ENCODE results near the gene DCHS1.
"Not testable (repeated sequence)": the region's sequence is repeated elsewhere in the genome, so short reads cannot be mapped to it uniquely, and the experiment has no call there.

The DCHS1 gene, protein sequence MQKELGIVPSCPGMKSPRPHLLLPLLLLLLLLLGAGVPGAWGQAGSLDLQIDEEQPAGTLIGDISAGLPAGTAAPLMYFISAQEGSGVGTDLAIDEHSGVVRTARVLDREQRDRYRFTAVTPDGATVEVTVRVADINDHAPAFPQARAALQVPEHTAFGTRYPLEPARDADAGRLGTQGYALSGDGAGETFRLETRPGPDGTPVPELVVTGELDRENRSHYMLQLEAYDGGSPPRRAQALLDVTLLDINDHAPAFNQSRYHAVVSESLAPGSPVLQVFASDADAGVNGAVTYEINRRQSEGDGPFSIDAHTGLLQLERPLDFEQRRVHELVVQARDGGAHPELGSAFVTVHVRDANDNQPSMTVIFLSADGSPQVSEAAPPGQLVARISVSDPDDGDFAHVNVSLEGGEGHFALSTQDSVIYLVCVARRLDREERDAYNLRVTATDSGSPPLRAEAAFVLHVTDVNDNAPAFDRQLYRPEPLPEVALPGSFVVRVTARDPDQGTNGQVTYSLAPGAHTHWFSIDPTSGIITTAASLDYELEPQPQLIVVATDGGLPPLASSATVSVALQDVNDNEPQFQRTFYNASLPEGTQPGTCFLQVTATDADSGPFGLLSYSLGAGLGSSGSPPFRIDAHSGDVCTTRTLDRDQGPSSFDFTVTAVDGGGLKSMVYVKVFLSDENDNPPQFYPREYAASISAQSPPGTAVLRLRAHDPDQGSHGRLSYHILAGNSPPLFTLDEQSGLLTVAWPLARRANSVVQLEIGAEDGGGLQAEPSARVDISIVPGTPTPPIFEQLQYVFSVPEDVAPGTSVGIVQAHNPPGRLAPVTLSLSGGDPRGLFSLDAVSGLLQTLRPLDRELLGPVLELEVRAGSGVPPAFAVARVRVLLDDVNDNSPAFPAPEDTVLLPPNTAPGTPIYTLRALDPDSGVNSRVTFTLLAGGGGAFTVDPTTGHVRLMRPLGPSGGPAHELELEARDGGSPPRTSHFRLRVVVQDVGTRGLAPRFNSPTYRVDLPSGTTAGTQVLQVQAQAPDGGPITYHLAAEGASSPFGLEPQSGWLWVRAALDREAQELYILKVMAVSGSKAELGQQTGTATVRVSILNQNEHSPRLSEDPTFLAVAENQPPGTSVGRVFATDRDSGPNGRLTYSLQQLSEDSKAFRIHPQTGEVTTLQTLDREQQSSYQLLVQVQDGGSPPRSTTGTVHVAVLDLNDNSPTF (N-terminal part only)

DNA sequence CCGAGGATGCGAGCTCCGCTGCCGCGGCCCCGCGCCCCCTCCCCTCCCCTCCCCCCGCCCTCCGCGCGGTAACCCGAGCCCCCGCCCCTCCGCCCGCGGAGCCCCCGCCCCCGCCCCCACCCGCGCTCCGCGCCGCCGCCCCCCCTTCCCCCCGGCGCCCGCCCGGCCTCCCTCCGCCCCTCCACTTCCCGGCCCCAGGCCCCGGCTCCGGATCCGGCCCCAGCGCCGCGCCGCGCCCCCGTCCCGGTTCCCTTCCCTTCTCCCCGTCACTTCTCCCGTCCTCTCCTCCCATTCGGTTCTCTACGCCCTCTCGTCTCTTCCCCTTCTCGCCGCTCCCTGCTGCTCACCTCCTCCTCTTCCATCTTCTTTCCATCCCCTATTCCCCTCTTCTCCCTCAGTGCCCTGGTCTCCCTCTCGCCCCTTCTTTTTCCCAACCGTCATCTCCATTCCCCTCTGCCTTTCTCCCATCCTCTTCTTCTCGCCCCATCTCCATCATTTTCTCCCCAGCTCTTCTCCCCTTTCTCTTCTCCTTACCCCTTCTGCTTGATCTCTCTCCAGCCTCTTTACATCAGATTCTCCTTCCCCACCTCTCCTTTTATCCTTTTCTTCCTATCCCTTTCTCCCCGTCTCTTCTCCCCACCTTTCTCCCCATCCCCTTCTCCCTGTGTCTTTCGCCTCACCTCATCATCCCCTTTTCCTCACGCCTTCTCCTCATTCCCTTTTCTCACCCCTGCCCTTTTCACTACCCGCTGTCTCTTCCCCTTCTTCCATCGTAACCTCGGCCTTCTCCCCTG lies at the start of gene DCHS1:
Gene DCHS1, minus strand, starts transcription at position 20 of the 794 bp plus-strand sequence. CDS start 14,196 bp downstream, outside the sequence.
- no peak for DNase-seq

GRCh38 chr11:6703247-6704063 lies 47.8 kb upstream of the DCHS1 start:
- DNase-seq, result no peak

- DNase-seq, result not testable (repeated sequence)
Measured at GRCh38 chr11:6701955-6702354, 46.3 kb upstream of the DCHS1 start.

- DNase-seq, result no peak
Measured at GRCh38 chr11:6695377-6695776, 39.8 kb upstream of the DCHS1 start.

- DNase-seq, result no peak
Measured at GRCh38 chr11:6694229-6694535, 38.6 kb upstream of the DCHS1 start.

- peak; percentile 34 for DNase-seq
Measured at GRCh38 chr11:6693342-6694228, 38.0 kb upstream of the DCHS1 start.

DNA sequence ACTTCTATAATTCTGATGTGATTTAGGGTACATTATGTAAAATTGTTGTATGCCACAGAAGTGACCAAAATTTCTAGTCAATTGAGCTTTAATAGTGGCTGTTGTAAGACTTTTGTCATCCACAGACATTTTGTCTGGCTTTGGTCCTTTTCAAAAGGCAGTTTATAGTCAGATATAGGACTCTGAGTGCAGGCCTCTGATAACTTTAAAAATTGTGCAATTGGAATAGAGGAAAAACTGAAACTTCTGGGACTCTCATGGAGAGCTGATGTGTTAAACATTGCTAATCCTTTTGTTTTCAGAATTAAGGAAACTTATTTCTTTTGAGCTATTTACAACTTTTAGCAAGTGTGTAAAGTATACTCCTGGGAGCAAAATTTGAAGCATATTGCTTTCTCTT lies 36.5 kb upstream of the DCHS1 start:
- no peak for DNase-seq

- not testable (repeated sequence) for DNase-seq
Measured at GRCh38 chr11:6690431-6691132, 35.0 kb upstream of the DCHS1 start.

DNA sequence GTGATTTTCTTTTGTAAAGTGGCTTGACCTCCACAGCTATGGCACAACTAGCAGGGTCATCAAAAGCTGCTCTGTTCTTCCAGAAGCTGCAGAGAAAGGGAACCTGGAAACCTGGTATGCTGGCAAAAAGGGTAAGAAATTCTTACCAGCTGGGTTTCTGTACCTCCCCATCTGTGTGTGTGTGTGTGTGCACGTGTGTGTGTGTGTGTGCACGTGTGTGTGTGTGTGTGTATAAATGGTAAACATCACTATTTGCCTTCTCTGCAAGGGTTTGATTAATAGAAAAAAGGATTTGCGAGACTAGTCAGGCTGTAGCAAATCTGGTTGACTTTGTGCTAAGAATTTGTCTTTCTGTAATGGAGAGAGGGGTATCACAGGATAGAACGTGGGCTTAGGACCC lies 32.3 kb upstream of the DCHS1 start:
- no peak for DNase-seq

DNA sequence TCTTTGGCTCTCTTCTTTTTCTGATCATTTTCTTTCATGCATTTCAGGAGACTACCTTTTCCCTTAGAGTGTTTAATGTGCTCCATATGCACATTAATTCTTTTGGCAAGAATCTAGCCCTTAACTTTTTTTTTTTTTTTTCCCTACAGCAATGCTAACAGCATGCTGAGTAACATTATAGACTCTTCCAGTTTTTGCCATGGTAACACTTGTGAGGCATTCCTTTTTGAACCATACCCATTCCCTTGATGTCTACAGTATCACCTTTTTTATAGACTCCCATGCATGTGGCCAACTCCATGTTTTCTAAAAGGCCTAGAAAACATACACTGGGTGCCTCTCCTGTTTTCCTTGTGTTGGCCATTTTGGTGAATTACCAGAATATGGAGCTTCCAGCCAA lies 30.4 kb upstream of the DCHS1 start:
- no peak for DNase-seq

- not testable (repeated sequence) for DNase-seq
Measured at GRCh38 chr11:6684068-6684467, 28.5 kb upstream of the DCHS1 start.

- peak; percentile 98 for DNase-seq
Measured at GRCh38 chr11:6682936-6683861, 27.6 kb upstream of the DCHS1 start, which contains the start of gene MRPL17. MRPL17 (minus strand) TSS chr11:6683340; CDS start chr11:6683296, 44 bp downstream.

DNA sequence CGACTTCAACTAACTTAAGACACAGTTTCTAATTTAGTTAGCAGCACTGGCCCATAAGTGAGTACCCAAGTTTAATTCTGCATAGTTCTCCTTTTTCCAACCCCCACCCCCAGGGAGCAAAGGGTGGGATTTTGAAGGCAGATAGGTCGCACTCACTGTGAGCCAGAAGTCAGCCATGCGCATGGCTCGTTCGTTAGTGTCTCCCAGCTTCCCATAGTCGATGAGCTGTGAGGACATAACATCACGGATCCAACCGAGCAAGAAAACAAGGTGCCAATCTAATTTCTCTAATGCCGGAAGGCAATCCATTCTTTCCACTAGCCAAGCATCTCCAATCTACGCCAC lies 27.0 kb upstream of the DCHS1 start:
- no peak for DNase-seq

DNA sequence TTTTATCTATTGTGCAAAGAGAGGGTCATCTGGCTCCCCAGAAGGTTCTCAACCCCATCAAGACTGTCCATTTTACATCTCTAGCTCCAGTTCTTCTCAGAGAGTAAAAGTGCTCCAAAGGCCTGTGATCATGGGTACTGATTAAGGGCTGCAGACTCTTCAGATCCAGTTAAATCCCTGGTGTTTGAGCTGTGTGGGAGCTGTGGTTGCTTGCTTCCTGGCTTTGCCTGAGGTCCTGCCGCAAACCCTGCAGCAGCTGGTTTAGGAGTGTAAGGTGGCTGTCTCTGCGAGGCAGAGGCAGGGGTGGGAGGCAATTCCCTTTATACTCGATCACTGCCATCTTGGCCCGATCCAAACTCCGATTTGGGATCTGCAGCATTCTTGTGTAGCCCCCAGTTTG lies 26.3 kb upstream of the DCHS1 start:
- no peak for DNase-seq

DNA sequence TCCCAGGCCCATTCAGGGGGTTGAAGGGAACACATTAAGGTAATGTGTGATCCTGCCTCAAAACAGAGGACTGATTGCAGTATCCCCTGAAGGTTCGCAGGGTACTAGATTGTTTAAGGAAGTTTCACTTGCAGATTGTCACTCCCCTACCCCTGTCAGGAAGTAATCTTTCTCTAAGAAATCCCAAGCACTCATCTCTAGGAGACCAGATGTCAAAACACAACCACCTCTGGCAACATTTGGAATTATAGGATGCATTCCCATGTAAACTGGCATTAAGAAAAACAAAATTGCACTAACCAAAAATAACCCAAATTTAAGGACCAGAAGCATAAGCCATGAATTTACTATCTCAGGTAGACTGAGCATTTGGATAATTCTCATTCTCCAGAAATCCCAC lies 25.9 kb upstream of the DCHS1 start:
- no peak for DNase-seq

DNA sequence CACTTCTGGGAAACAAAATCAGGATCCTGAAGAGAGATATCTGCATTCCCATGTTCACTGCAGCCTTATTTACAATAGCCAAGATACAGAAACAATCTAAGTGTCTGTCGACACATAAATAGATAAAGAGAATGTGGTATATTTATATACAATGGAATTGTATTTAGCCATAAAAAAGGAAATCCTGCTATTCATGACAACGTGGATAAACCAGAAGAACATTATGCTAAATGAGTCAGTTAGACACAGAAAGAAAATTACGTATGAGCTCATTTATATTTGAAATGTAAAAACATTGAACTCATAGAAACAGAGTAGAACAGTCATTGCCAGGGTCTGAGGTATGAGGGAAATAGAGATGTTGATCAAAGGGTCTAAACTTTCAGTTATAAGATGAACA lies 21.4 kb upstream of the DCHS1 start:
- no peak for DNase-seq

GRCh38 chr11:6674862-6675261 lies 19.3 kb upstream of the DCHS1 start:
- DNase-seq, result no peak

DNA sequence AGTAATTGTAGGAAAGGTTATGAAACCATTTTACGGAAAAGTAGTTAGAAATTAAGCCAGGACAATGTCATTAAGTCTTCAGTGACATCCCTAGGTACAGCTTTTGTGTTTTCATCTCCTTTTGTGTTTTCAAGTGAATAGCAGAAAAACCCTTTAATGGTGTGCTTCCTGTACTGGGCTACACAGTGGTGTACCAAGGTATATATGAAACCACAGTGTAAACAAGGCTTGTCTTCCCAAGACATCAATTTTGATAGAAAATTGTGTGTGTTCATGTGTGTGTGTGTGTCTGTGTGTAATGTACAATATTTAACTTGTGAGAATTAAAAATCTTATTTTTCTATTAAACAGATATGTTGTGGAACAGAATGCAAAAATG lies 18.6 kb upstream of the DCHS1 start:
- no peak for DNase-seq

Measured in activated T-cell treated with anti-CD3 and anti-CD28 coated beads for 4 hours (primary cell).